T-cell (primary cell): Measurements from ENCODE around the gene PPP1R17. TPM values are rescaled to one million over a fixed set of nuclear protein-coding genes. Genes with fewer than 3 reads are reported as not detected.

Experiments used
- ATAC-seq, 4 experiments: fragments of 200-7000 bp in 3 of 4; fragments of 150-1000 bp in 1 of 4; cut with Tn5 transposase; replicated peaks in 1 of 4; 1 replicate in 3 of 4; 2 replicates in 1 of 4; pipeline ENCODE4 v1.10.0; 2021; ENCODE audit warnings: moderate library complexity in 3 of 4, mild to moderate bottlenecking in 2 of 4, moderate number of reproducible peaks in 1 of 4
- CTCF ChIA-PET, 2 donors: fragments of 300-600 bp; sonication (Branson Sonifier 250); formaldehyde crosslinking; loops; one replicate each; lab custom pipeline; 2022; ENCODE audit warnings: antibody characterized with exemption in 2 of 2; lab: Charles Lee
- POLR2A ChIA-PET, 2 donors: fragments of 300-600 bp; sonication (Branson Sonifier 250); formaldehyde crosslinking; loops; one replicate each; lab custom pipeline; 2022; ENCODE audit warnings: antibody characterized with exemption in 2 of 2; lab: Charles Lee
- DNase-seq, 35 experiments: peaks; one replicate each; pipeline versions ENCODE4 v3.0.0 to v3.0.0-alpha.2; 2013 to 2023
- H3K27ac ChIP-seq: one replicate; pipeline ENCODE4 v1.5.1; 2013; ENCODE audit warnings: low read length
- H3K27me3 ChIP-seq, 2 experiments: replicated peaks in 1 of 2; 1 replicate in 1 of 2; 2 replicates in 1 of 2; pipeline versions ENCODE4 v1.6.1 to v1.7.0; 2013; ENCODE audit warnings: low read length in 1 of 2, mixed read lengths in 1 of 2; ENCODE audit not compliant: control insufficient read depth in 2 of 2, insufficient read depth in 2 of 2; ENCODE audit errors: extremely low read depth in 1 of 2
- H3K36me3 ChIP-seq, 2 donors: 1 replicate in 1 of 2; 2 replicates in 1 of 2; pipeline versions ENCODE4 v1.6.1 to v1.7.0; 2013; ENCODE audit warnings: low read length in 1 of 2; ENCODE audit not compliant: control insufficient read depth in 2 of 2, insufficient read depth in 1 of 2; ENCODE audit errors: extremely low read depth in 1 of 2
- H3K4me1 ChIP-seq, 2 experiments: 1 replicate in 1 of 2; 2 replicates in 1 of 2; pipeline versions ENCODE4 v1.6.1 to v1.7.0; 2013; ENCODE audit warnings: low read length in 2 of 2, mixed read lengths in 1 of 2; ENCODE audit not compliant: insufficient read depth in 2 of 2, control insufficient read depth in 1 of 2; ENCODE audit errors: extremely low read depth in 1 of 2
- H3K4me3 ChIP-seq, 2 donors: 1 replicate in 1 of 2; 2 replicates in 1 of 2; pipeline versions ENCODE4 v1.5.1 to v1.7.0; 2013; ENCODE audit warnings: mild to moderate bottlenecking in 2 of 2, low read length in 1 of 2, moderate library complexity in 1 of 2; ENCODE audit not compliant: control insufficient read depth in 1 of 2; ENCODE audit errors: extremely low read depth in 1 of 2
- H3K9me3 ChIP-seq: 2 replicates; pipeline ENCODE4 v1.7.0; 2013
- H3K27ac Mint-ChIP-seq, 2 donors: one replicate each; pipeline ENCODE4 v1.8.0; 2020 to 2021; ENCODE audit warnings: mild to moderate bottlenecking in 2 of 2, mixed read lengths in 2 of 2
- H3K27me3 Mint-ChIP-seq, 2 donors: one replicate each; pipeline ENCODE4 v1.8.0; 2021 to 2022; ENCODE audit warnings: mixed read lengths in 2 of 2
- H3K36me3 Mint-ChIP-seq: one replicate; pipeline ENCODE4 v1.8.0; 2021; ENCODE audit warnings: mixed read lengths
- H3K4me1 Mint-ChIP-seq, 3 donors: one replicate each; pipeline ENCODE4 v1.8.0; 2020 to 2022; ENCODE audit warnings: mixed read lengths in 3 of 3, mild to moderate bottlenecking in 1 of 3
- H3K4me3 Mint-ChIP-seq, 3 donors: one replicate each; pipeline ENCODE4 v1.8.0; 2020 to 2022; ENCODE audit warnings: mild to moderate bottlenecking in 3 of 3, mixed read lengths in 3 of 3, moderate library complexity in 3 of 3
- H3K9me3 Mint-ChIP-seq, 3 donors: one replicate each; pipeline ENCODE4 v1.8.0; 2020 to 2022; ENCODE audit warnings: mixed read lengths in 3 of 3
- whole genome bisulfite sequencing: methylation state at CpG from one replicate; pipeline ENCODE4 v1.1.5; 2013; ENCODE audit warnings: missing lambda C conversion rate; ENCODE audit not compliant: insufficient coverage; 5-methylcytosine and 5-hydroxymethylcytosine counted together
- total RNA-seq, 35 experiments: library from RNA in 6 of 35; stranded (reverse) in 6 of 35; fragments of 120-200 nt in 1 of 35; gene quantifications; one replicate each; pipeline versions ENCODE4 v1.2.1 to v1.2.4 and lab custom pipeline; 2013 to 2026

The PPP1R17 gene
- total RNA-seq, 5 donors from 2014 or later (not counting 1 experiment from before 2014, with no cell fraction given), result not detected

DNA sequence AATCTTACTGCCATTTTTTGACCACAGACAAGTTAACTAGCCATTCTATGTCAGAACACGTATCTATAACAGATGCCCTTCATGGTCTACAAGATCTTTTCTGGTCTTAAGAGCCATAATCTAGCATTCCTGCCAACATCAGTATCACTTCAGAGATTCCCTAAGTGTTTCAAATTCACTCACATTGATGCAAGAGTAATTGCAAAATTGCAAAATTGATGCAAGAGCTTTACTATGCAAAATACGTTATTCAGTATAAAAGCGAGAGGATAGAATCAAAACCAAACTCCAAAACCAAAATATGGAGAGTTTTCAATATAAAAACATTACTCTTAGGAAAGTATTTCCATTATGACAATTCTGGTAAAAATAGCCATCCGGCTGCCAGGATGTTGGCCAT is 38.1 kb upstream of the PPP1R17 start:
- Mint-ChIP-seq H3K27me3 (peaks cover 0 to 2% of the 10 kb centered on the region in 2 donors), H3K27ac (no peak overlapping the region), H3K4me1 (no peaks in the 10 kb centered on the region), H3K4me3 (no peak overlapping the region), H3K9me3 (peaks cover 0 to 8% (median 3%) of the 10 kb centered on the region in 3 donors), H3K36me3 (no peaks in the 10 kb centered on the region)
- ChIA-PET CTCF (no interaction called here), POLR2A (no interaction called here)
- Histone ChIP-seq H3K4me1 (no peaks in the 10 kb centered on the region), H3K36me3 (no peaks in the 10 kb centered on the region), H3K27ac (no peak overlapping the region), H3K9me3 (no peaks in the 10 kb centered on the region), H3K4me3 (no peak overlapping the region), H3K27me3 (no peaks in the 10 kb centered on the region)
- no peak for DNase-seq
- WGBS, result no CpG with 5 or more reads among the region's 4 CpGs
- no peak for ATAC-seq

- Mint-ChIP-seq H3K27me3 (peaks cover 0 to 4% of the 10 kb centered on the region in 2 donors), H3K36me3 (no peaks in the 10 kb centered on the region), H3K27ac (no peak overlapping the region), H3K4me3 (no peak overlapping the region), H3K4me1 (no peaks in the 10 kb centered on the region), H3K9me3 (peaks cover 0 to 14% (median 7%) of the 10 kb centered on the region in 3 donors)
- no peak overlapping the region for H3K4me3 ChIP-seq
- H3K27me3 ChIP-seq, result no peaks in the 10 kb centered on the region
- 85% methylated on average over 5 of the region's 7 CpGs for WGBS
- no peaks in the 10 kb centered on the region for H3K9me3 ChIP-seq
- H3K27ac ChIP-seq, result no peak overlapping the region
- ChIA-PET CTCF (no interaction called here), POLR2A (no interaction called here)
- ATAC-seq (no peak), DNase-seq (no peak)
- no peaks in the 10 kb centered on the region for H3K4me1 ChIP-seq
- H3K36me3 ChIP-seq, result no peaks in the 10 kb centered on the region
These were observed 35.6 kb upstream of the PPP1R17 start for GRCh38 chr7:31651234-31652062.

- peaks cover 0 to 14% (median 7%) of the 10 kb centered on the region in 3 donors for H3K9me3 Mint-ChIP-seq
- no peaks in the 10 kb centered on the region for H3K4me1 Mint-ChIP-seq
- DNase-seq (no peak), ATAC-seq (no peak)
- ChIA-PET CTCF (no interaction called here), POLR2A (no interaction called here)
- no peak overlapping the region for H3K4me3 ChIP-seq
- H3K36me3 ChIP-seq, result no peaks in the 10 kb centered on the region
- no peaks in the 10 kb centered on the region for H3K27me3 ChIP-seq
- H3K4me3 Mint-ChIP-seq, result no peak overlapping the region
- H3K36me3 Mint-ChIP-seq, result no peaks in the 10 kb centered on the region
- no peaks in the 10 kb centered on the region for H3K4me1 ChIP-seq
- H3K9me3 ChIP-seq, result no peaks in the 10 kb centered on the region
- H3K27ac Mint-ChIP-seq, result no peak overlapping the region
- peaks cover 0 to 4% of the 10 kb centered on the region in 2 donors for H3K27me3 Mint-ChIP-seq
- no peak overlapping the region for H3K27ac ChIP-seq
These were observed 35.0 kb upstream of the PPP1R17 start for GRCh38 chr7:31652063-31652326.

GRCh38 chr7:31663072-31663471 is 23.9 kb upstream of the PPP1R17 start:
- H3K4me1 Mint-ChIP-seq, result no peaks in the 10 kb centered on the region
- CTCF ChIA-PET, result no interaction called here
- H3K27ac Mint-ChIP-seq, result no peak overlapping the region
- no peak overlapping the region for H3K4me3 Mint-ChIP-seq
- Histone ChIP-seq H3K4me1 (no peaks in the 10 kb centered on the region), H3K36me3 (no peaks in the 10 kb centered on the region), H3K4me3 (no peak overlapping the region), H3K27ac (no peak overlapping the region), H3K9me3 (no peaks in the 10 kb centered on the region), H3K27me3 (no peaks in the 10 kb centered on the region)
- WGBS, result 70% methylated on average over 5 of the region's 5 CpGs
- peaks cover 4 to 20% (median 14%) of the 10 kb centered on the region in 3 donors for H3K9me3 Mint-ChIP-seq
- no peak for ATAC-seq
- no peaks in the 10 kb centered on the region for H3K27me3 Mint-ChIP-seq
- DNase-seq, result no peak
- H3K36me3 Mint-ChIP-seq, result no peaks in the 10 kb centered on the region
- POLR2A ChIA-PET, result no interaction called here

- no peaks in the 10 kb centered on the region for H3K4me1 Mint-ChIP-seq
- POLR2A ChIA-PET, result no interaction called here
- ATAC-seq (no peak), DNase-seq (no peak)
- Histone ChIP-seq H3K27me3 (no peaks in the 10 kb centered on the region), H3K36me3 (no peaks in the 10 kb centered on the region), H3K27ac (no peak overlapping the region), H3K4me3 (no peak overlapping the region), H3K9me3 (no peaks in the 10 kb centered on the region), H3K4me1 (no peaks in the 10 kb centered on the region)
- peaks cover 4 to 20% (median 14%) of the 10 kb centered on the region in 3 donors for H3K9me3 Mint-ChIP-seq
- no peaks in the 10 kb centered on the region for H3K36me3 Mint-ChIP-seq
- H3K27ac Mint-ChIP-seq, result no peak overlapping the region
- CTCF ChIA-PET, result no interaction called here
- no peak overlapping the region for H3K4me3 Mint-ChIP-seq
- no peaks in the 10 kb centered on the region for H3K27me3 Mint-ChIP-seq
These were observed 22.1 kb upstream of the PPP1R17 start for GRCh38 chr7:31664890-31665289.

DNA sequence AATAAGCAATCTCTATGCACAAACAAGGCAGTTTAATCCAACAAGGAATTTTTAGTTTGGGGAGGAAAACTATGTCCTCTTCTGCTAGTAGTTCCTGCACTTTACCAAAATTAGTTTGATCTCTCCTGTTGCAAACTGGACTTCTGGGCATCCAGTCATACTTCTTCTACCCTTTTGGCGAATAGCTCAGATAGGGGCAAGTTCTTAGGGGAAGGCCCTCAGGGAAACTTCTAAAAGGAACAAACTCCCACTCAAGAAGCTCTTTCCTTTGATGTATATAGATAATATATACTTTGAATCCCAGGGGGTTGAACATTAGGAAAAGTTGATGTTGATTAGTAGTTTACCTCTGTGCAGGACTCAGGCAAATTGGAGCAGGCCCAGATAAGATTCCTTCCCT is 21.5 kb upstream of the PPP1R17 start:
- no peaks in the 10 kb centered on the region for H3K27me3 Mint-ChIP-seq
- peaks cover 4 to 20% (median 14%) of the 10 kb centered on the region in 3 donors for H3K9me3 Mint-ChIP-seq
- no peak overlapping the region for H3K4me3 Mint-ChIP-seq
- Histone ChIP-seq H3K36me3 (no peaks in the 10 kb centered on the region), H3K27ac (no peak overlapping the region), H3K4me3 (no peak overlapping the region), H3K9me3 (no peaks in the 10 kb centered on the region), H3K4me1 (no peaks in the 10 kb centered on the region), H3K27me3 (no peaks in the 10 kb centered on the region)
- POLR2A ChIA-PET, result interaction anchor here in 1 of 2 donors (0.6 kb wide), 1 partner anchor 507 kb away, joined by 4 read pairs; no protein-coding TSS in a partner anchor
- no peak for DNase-seq
- no peaks in the 10 kb centered on the region for H3K36me3 Mint-ChIP-seq
- no CpG with 5 or more reads among the region's 1 CpG for WGBS
- H3K4me1 Mint-ChIP-seq, result no peaks in the 10 kb centered on the region
- H3K27ac Mint-ChIP-seq, result no peak overlapping the region
- ATAC-seq, result no peak
- CTCF ChIA-PET, result no interaction called here

DNA sequence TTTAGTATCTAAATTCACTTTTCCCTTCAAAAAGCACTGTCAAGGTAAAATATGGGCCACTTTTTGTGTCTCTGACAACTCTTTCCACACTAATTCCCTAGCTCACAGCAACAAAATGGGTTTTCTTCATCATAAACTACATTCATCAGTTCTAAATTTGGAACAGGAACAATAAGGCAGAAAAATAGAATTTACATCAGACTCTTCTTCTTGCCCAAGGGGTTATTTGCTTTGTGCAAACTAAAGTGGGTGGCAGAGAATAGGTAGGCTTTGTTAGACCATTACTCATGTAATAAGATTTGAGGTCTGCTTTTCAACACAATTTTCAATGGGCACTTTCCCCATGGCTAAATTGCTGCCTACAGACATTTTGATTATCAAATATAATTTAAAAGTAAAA is 17.6 kb upstream of the PPP1R17 start:
- no peaks in the 10 kb centered on the region for H3K36me3 ChIP-seq
- Mint-ChIP-seq H3K36me3 (no peaks in the 10 kb centered on the region), H3K4me3 (no peak overlapping the region), H3K27me3 (no peaks in the 10 kb centered on the region), H3K27ac (no peak overlapping the region), H3K9me3 (peaks cover 0 to 10% (median 3%) of the 10 kb centered on the region in 3 donors), H3K4me1 (no peaks in the 10 kb centered on the region)
- no peaks in the 10 kb centered on the region for H3K27me3 ChIP-seq
- H3K9me3 ChIP-seq, result no peaks in the 10 kb centered on the region
- no peak overlapping the region for H3K27ac ChIP-seq
- ATAC-seq, result no peak
- ChIA-PET CTCF (no interaction called here), POLR2A (no interaction called here)
- DNase-seq, result no peak
- no peaks in the 10 kb centered on the region for H3K4me1 ChIP-seq
- no peak overlapping the region for H3K4me3 ChIP-seq
